Panc1 (cell line): Measurements from ENCODE around the gene IFI44.

Source experiments
- POLR2AphosphoS5 ChIP-seq: IDR thresholded peaks from 2 replicates; pipeline ENCODE4 v1.6.1; 2012; ENCODE audit warnings: mild to moderate bottlenecking, low read depth, low read length, moderate library complexity
- SIN3A ChIP-seq: IDR thresholded peaks from 2 replicates; pipeline ENCODE4 v1.6.1; 2012; ENCODE audit warnings: low read depth, mild to moderate bottlenecking, low read length, moderate library complexity, borderline replicate concordance; ENCODE audit not compliant: insufficient read depth
- TCF7L2 ChIP-seq: IDR thresholded peaks from 2 replicates; pipeline ENCODE4 v1.6.1; 2011; ENCODE audit warnings: mild to moderate bottlenecking, low read depth, low read length, inconsistent platforms
- TF ChIP-seq, protein P1 (sequence below): fragments of 450-650 bp; IDR thresholded peaks from 2 replicates; pipeline ENCODE4 v1.5.1; 2017; ENCODE audit warnings: mild to moderate bottlenecking
- TF ChIP-seq, protein P2 (sequence below), 2 experiments: IDR thresholded peaks; 2 replicates each; pipeline ENCODE4 v1.6.1; 2011 to 2012; ENCODE audit warnings: low read depth in 2 of 2, control low read depth in 1 of 2, low read length in 1 of 2, mild to moderate bottlenecking in 1 of 2, moderate library complexity in 1 of 2; ENCODE audit not compliant: insufficient read depth in 1 of 2

DNA sequence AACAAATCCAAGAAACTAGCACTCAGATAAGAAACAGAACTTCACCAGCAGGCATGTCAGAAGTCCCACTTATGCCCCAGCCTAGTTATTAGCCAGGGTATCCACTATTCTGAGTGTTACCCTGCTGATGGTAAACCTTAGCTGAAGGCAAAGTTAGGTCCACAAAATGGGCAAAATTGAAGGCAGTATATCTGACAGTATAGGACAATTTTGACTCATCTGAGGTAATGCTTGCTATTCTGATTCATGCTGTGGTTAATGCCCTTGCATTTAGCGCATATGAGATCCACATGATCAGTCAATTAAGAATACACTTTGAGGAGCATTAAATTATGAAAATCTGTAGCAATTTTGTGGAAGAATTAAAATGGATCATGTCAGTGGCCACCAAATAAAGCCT, 15.1 kb downstream of the IFI44 start:
- TF ChIP-seq, protein P1, sequence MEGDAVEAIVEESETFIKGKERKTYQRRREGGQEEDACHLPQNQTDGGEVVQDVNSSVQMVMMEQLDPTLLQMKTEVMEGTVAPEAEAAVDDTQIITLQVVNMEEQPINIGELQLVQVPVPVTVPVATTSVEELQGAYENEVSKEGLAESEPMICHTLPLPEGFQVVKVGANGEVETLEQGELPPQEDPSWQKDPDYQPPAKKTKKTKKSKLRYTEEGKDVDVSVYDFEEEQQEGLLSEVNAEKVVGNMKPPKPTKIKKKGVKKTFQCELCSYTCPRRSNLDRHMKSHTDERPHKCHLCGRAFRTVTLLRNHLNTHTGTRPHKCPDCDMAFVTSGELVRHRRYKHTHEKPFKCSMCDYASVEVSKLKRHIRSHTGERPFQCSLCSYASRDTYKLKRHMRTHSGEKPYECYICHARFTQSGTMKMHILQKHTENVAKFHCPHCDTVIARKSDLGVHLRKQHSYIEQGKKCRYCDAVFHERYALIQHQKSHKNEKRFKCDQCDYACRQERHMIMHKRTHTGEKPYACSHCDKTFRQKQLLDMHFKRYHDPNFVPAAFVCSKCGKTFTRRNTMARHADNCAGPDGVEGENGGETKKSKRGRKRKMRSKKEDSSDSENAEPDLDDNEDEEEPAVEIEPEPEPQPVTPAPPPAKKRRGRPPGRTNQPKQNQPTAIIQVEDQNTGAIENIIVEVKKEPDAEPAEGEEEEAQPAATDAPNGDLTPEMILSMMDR, result no peak
- TF ChIP-seq TCF7L2 (no peak), POLR2AphosphoS5 (no peak), SIN3A (no peak)
- TF ChIP-seq, protein P2, sequence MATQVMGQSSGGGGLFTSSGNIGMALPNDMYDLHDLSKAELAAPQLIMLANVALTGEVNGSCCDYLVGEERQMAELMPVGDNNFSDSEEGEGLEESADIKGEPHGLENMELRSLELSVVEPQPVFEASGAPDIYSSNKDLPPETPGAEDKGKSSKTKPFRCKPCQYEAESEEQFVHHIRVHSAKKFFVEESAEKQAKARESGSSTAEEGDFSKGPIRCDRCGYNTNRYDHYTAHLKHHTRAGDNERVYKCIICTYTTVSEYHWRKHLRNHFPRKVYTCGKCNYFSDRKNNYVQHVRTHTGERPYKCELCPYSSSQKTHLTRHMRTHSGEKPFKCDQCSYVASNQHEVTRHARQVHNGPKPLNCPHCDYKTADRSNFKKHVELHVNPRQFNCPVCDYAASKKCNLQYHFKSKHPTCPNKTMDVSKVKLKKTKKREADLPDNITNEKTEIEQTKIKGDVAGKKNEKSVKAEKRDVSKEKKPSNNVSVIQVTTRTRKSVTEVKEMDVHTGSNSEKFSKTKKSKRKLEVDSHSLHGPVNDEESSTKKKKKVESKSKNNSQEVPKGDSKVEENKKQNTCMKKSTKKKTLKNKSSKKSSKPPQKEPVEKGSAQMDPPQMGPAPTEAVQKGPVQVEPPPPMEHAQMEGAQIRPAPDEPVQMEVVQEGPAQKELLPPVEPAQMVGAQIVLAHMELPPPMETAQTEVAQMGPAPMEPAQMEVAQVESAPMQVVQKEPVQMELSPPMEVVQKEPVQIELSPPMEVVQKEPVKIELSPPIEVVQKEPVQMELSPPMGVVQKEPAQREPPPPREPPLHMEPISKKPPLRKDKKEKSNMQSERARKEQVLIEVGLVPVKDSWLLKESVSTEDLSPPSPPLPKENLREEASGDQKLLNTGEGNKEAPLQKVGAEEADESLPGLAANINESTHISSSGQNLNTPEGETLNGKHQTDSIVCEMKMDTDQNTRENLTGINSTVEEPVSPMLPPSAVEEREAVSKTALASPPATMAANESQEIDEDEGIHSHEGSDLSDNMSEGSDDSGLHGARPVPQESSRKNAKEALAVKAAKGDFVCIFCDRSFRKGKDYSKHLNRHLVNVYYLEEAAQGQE (IDR thresholded peaks at IDR 0.05; ENCODE audit: insufficient read depth in 1 of 2, low read depth in 2 of 2, low read length in 1 of 2), result no peak
